Suprapubic skin (tissue), 4 donors: ENCODE measurements around the gene HMGN4. TPM values are rescaled to one million over a fixed set of nuclear protein-coding genes. Genes with fewer than 3 reads are reported as not detected.
"Not testable (repeated sequence)": the region's sequence is repeated elsewhere in the genome, so short reads cannot be mapped to it uniquely, and the experiment has no call there.

ENCODE experiments used
- DNase-seq, 2 donors: peaks; one replicate each; pipeline ENCODE4 v3.0.0-alpha.2; 2019; ENCODE audit warnings: low spot score in 2 of 2
- H3K27ac ChIP-seq: fragments of 200-600 bp; sonication (generic); one replicate; pipeline ENCODE4 v1.5.1; 2019
- H3K27me3 ChIP-seq: fragments of 200-600 bp; sonication (generic); one replicate; pipeline ENCODE4 v1.5.1; 2019
- H3K36me3 ChIP-seq: fragments of 200-600 bp; sonication (generic); one replicate; pipeline ENCODE4 v1.5.1; 2019
- H3K4me1 ChIP-seq: fragments of 200-600 bp; sonication (generic); one replicate; pipeline ENCODE4 v1.5.1; 2019
- H3K4me3 ChIP-seq: fragments of 200-600 bp; sonication (generic); one replicate; pipeline ENCODE4 v1.5.1; 2019; ENCODE audit warnings: mild to moderate bottlenecking
- H3K9me3 ChIP-seq: fragments of 200-600 bp; sonication (generic); one replicate; pipeline ENCODE4 v1.5.1; 2019
- EP300 ChIP-seq: sonication (generic); formaldehyde crosslinking; IDR thresholded peaks from one replicate; pipeline ENCODE4 v1.6.1; 2017; ENCODE audit warnings: antibody characterized with exemption
- POLR2A ChIP-seq, 2 donors: fragments of 450-650 bp; IDR thresholded peaks; one replicate each; pipeline ENCODE4 v1.6.1; 2017; ENCODE audit warnings: antibody characterized with exemption in 2 of 2, mild to moderate bottlenecking in 2 of 2, moderate library complexity in 2 of 2
- POLR2AphosphoS5 ChIP-seq, 3 donors: sonication (generic); formaldehyde crosslinking; IDR thresholded peaks; one replicate each; pipeline ENCODE4 v1.6.1; 2017; ENCODE audit warnings: antibody characterized with exemption in 3 of 3
- WGBS: methylation state at CpG from one replicate; pipeline ENCODE4 v1.1.5; 2018; 5-methylcytosine and 5-hydroxymethylcytosine counted together
- total RNA-seq, 4 donors: library from RNA; depleted of rRNA; stranded (reverse); fragments of >200 nt; gene quantifications; one replicate each; pipeline ENCODE4 v1.1.0, GENCODE V29; 2016
- TF ChIP-seq, protein P1 (sequence below), 2 donors: fragments of 200-600 bp in 1 of 2; fragments of 450-650 bp in 1 of 2; sonication (generic) in 1 of 2; IDR thresholded peaks; one replicate each; pipeline ENCODE4 v1.5.1; 2016 to 2019; ENCODE audit warnings: antibody characterized with exemption in 2 of 2, mild to moderate bottlenecking in 1 of 2, moderate library complexity in 1 of 2

The HMGN4 gene
- total RNA-seq, 4 donors from 2014 or later, result 25.2 to 48.5 (median 34.5) TPM

- Histone ChIP-seq H3K9me3 (no peaks in the 10 kb centered on the region), H3K4me1 (peaks cover 12% of the 10 kb centered on the region), H3K36me3 (no peaks in the 10 kb centered on the region), H3K27ac (no peak overlapping the region), H3K4me3 (no peak overlapping the region), H3K27me3 (peaks cover 30% of the 10 kb centered on the region)
- 90% methylated on average over 3 of the region's 3 CpGs for whole genome bisulfite sequencing
- DNase-seq, result no peak
- TF ChIP-seq POLR2A (IDR thresholded peaks at IDR 0.05) (no peak), EP300 (no peak), POLR2AphosphoS5 (IDR thresholded peaks at IDR 0.05) (no peak)
- TF ChIP-seq, protein P1, sequence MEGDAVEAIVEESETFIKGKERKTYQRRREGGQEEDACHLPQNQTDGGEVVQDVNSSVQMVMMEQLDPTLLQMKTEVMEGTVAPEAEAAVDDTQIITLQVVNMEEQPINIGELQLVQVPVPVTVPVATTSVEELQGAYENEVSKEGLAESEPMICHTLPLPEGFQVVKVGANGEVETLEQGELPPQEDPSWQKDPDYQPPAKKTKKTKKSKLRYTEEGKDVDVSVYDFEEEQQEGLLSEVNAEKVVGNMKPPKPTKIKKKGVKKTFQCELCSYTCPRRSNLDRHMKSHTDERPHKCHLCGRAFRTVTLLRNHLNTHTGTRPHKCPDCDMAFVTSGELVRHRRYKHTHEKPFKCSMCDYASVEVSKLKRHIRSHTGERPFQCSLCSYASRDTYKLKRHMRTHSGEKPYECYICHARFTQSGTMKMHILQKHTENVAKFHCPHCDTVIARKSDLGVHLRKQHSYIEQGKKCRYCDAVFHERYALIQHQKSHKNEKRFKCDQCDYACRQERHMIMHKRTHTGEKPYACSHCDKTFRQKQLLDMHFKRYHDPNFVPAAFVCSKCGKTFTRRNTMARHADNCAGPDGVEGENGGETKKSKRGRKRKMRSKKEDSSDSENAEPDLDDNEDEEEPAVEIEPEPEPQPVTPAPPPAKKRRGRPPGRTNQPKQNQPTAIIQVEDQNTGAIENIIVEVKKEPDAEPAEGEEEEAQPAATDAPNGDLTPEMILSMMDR (IDR thresholded peaks at IDR 0.05), result no peak
Observed at GRCh38 chr6:26502626-26503025, 35.5 kb upstream of the HMGN4 start.

- DNase-seq, result no peak
- Histone ChIP-seq H3K4me1 (no peaks in the 10 kb centered on the region), H3K27ac (no peak overlapping the region), H3K27me3 (peaks cover 8% of the 10 kb centered on the region), H3K36me3 (no peaks in the 10 kb centered on the region), H3K9me3 (no peaks in the 10 kb centered on the region), H3K4me3 (no peak overlapping the region)
- WGBS, result 51% methylated on average over 3 of the region's 3 CpGs
- TF ChIP-seq POLR2AphosphoS5 (IDR thresholded peaks at IDR 0.05) (no peak), EP300 (no peak), POLR2A (IDR thresholded peaks at IDR 0.05) (no peak)
- TF ChIP-seq, protein P1 (IDR thresholded peaks at IDR 0.05), result no peak
Observed at GRCh38 chr6:26507658-26508057, 30.5 kb upstream of the HMGN4 start.

DNA sequence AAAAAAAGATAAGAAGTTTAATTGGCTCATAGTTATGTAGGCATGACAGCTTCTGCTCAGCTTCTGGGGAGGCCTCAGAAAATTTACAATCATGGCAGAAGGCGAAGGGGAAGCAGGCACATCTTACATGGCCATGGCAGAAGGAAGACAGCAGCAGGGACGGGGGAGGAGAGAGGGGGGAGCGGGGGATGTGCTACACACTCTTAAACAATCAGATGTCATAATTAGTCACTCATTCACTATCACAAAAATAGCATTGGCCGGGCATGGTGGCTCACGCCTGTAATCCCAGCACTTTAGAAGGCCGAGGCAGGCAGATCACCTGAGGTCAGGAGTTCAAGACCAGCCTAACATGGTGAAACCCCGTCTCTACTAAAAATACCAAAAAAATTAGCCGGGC, 27.1 kb upstream of the HMGN4 start:
- H3K4me3 ChIP-seq, H3K36me3 ChIP-seq, H3K27ac ChIP-seq, H3K4me1 ChIP-seq, DNase-seq, H3K27me3 ChIP-seq, H3K9me3 ChIP-seq: not testable (repeated sequence)
- 85% methylated on average over 8 of the region's 8 CpGs for whole genome bisulfite sequencing

DNA sequence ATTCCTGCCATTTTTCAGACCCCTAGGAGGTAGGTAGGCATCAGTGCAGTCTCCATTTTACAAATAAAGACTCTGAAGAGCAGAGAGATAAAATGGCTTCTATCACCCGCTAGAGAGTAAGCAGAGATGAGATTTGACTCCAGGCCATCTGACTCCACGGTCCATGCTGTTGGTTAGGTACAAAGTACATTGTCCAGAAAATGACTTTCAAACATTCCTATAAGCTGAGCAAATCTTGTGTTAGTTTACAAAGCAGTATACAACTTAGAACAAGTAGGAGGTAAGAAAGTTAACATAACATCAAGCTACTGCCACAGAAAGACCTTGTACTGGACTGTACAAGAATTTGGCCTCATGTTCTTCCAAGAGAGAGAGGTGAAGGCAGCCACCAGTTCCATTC, 23.2 kb upstream of the HMGN4 start:
- TF ChIP-seq POLR2AphosphoS5 (IDR thresholded peaks at IDR 0.05), result no peak
- TF ChIP-seq EP300, result no peak
- H3K27ac ChIP-seq, result no peak overlapping the region
- WGBS, result 96% methylated on average over 2 of the region's 2 CpGs

GRCh38 chr6:26516481-26517427, 21.4 kb upstream of the HMGN4 start:
- no peak overlapping the region for H3K27ac ChIP-seq
- peaks cover 8% of the 10 kb centered on the region for H3K4me1 ChIP-seq
- no peak for DNase-seq
- H3K9me3 ChIP-seq, result no peaks in the 10 kb centered on the region
- TF ChIP-seq POLR2A (IDR thresholded peaks at IDR 0.05) (no peak), EP300 (no peak), POLR2AphosphoS5 (IDR thresholded peaks at IDR 0.05) (no peak)
- TF ChIP-seq, protein P1 (IDR thresholded peaks at IDR 0.05), result no peak
- no peaks in the 10 kb centered on the region for H3K36me3 ChIP-seq
- H3K4me3 ChIP-seq, result no peak overlapping the region
- H3K27me3 ChIP-seq, result no peaks in the 10 kb centered on the region
- 75% methylated on average over 9 of the region's 9 CpGs for WGBS

More for the DNA sequence above, 23.2 kb upstream of the HMGN4 start:
- H3K36me3 ChIP-seq, result no peaks in the 10 kb centered on the region
- H3K9me3 ChIP-seq, result no peaks in the 10 kb centered on the region
- H3K4me1 ChIP-seq, result peaks cover under 1% of the 10 kb centered on the region
- no peak overlapping the region for H3K4me3 ChIP-seq
- no peaks in the 10 kb centered on the region for H3K27me3 ChIP-seq
- DNase-seq, result no peak

DNA sequence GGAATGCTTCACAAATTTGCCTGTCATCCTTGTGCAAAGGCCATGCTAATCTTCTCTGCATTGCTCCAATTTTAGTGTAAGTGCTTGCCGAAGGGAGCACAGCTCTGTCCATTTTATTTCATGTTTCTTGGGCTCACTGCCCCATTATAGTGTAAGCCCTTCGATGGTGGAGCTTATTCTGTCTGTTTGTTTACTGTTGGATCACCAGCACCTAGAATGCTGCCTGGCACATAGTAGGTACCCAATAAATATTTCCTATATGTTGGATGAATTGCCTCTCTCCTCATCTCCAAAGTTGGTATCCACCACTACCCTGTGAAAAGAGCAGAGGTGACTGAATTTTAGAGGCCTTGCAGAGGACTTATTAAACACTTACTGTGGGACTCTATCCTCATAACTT, 18.8 kb upstream of the HMGN4 start:
- no peak overlapping the region for H3K4me3 ChIP-seq
- H3K4me1 ChIP-seq, result peaks cover 29% of the 10 kb centered on the region
- H3K9me3 ChIP-seq, result no peaks in the 10 kb centered on the region
- no peak for DNase-seq
- 96% methylated on average over 2 of the region's 2 CpGs for WGBS
- no peak overlapping the region for H3K27ac ChIP-seq
- TF ChIP-seq, protein P1 (IDR thresholded peaks at IDR 0.05), result no peak
- no peak for TF ChIP-seq EP300
- TF ChIP-seq POLR2AphosphoS5 (IDR thresholded peaks at IDR 0.05), result no peak
- TF ChIP-seq POLR2A (IDR thresholded peaks at IDR 0.05), result no peak
- no peaks in the 10 kb centered on the region for H3K27me3 ChIP-seq
- no peaks in the 10 kb centered on the region for H3K36me3 ChIP-seq
